HepG2 (cell line): ENCODE data around the gene SLC16A5. TPM values are rescaled to one million over a fixed set of nuclear protein-coding genes. Genes with fewer than 3 reads are reported as not detected.

Experiments
- ATAC-seq: fragments of 200-7000 bp; cut with Tn5 transposase; 3 replicates; pipeline ENCODE4 v1.9.1; 2020; ENCODE audit warnings: mild to moderate bottlenecking, moderate library complexity
- BruUV-seq: library from RNA; stranded (reverse); fragments of 400-500 nt; replicated peaks from 2 replicates; lab custom pipeline; 2021; lab: Mats Ljungman, UMichigan
- CTCF ChIA-PET: fragments of 300-600 bp; formaldehyde crosslinking; extraction: SDS; loops from one replicate; lab custom pipeline; 2021; ENCODE audit warnings: low total read pairs, inconsistent platforms, low intra/inter-chr PET ratio; lab: Yijun Ruan, JAX
- POLR2A ChIA-PET: fragments of 350-600 bp; sonication (Branson Sonifier 250); formaldehyde crosslinking; loops from one replicate; lab custom pipeline; 2020; ENCODE audit warnings: antibody characterized with exemption, inconsistent platforms; lab: Yijun Ruan, JAX
- DNase-seq: peaks from one replicate; pipeline ENCODE4 v3.0.0-alpha.2; 2015; ENCODE audit warnings: low spot score
- FAIRE-seq: peaks from 3 replicates; lab custom pipeline; 2011; peaks lifted over from hg19 to GRCh38; lab: Jason Lieb, UNC
- H2AFZ ChIP-seq: one replicate; pipeline ENCODE4 v1.6.1; 2011; ENCODE audit warnings: low read length, inconsistent platforms
- H3K27ac ChIP-seq: fragments of 300-600 bp; 3 replicates; pipeline ENCODE4 v1.8.0; 2011; ENCODE audit warnings: mixed run types, mild to moderate bottlenecking, mixed read lengths, low read length, inconsistent platforms; ENCODE audit not compliant: insufficient read depth; ENCODE audit errors: extremely low read length
- H3K27me3 ChIP-seq, 2 experiments: fragments of 200-600 bp in 1 of 2; 2 replicates in 1 of 2; 3 replicates in 1 of 2; pipeline versions ENCODE4 v1.6.0 to v1.8.0; 2011; ENCODE audit warnings: low read length in 2 of 2, mild to moderate bottlenecking in 2 of 2, moderate library complexity in 2 of 2, inconsistent platforms in 1 of 2; ENCODE audit not compliant: insufficient read depth in 2 of 2, control insufficient read depth in 1 of 2
- H3K36me3 ChIP-seq, 2 experiments: fragments of 200-600 bp in 1 of 2; replicated peaks in 1 of 2; 2 replicates in 1 of 2; 3 replicates in 1 of 2; pipeline versions ENCODE4 v1.5.1 to v1.8.0; 2011; ENCODE audit warnings: low read length in 2 of 2, inconsistent platforms in 1 of 2; ENCODE audit not compliant: insufficient read depth in 2 of 2, control insufficient read depth in 1 of 2
- H3K4me1 ChIP-seq: 2 replicates; pipeline ENCODE4 v1.5.1; 2012; ENCODE audit warnings: low read length, inconsistent platforms; ENCODE audit not compliant: insufficient read depth
- H3K4me2 ChIP-seq: 2 replicates; pipeline ENCODE4 v1.6.0; 2011; ENCODE audit warnings: low read depth, low read length, inconsistent platforms
- H3K4me3 ChIP-seq, 3 experiments: fragments of 200-600 bp in 1 of 3; sonication (generic), shearing (Covaris generic) in 1 of 3; replicated peaks in 1 of 3; 2 replicates each; pipeline ENCODE4 v1.5.1; 2011 to 2016; ENCODE audit warnings: low read length in 3 of 3, inconsistent platforms in 2 of 3, low read depth in 2 of 3, mild to moderate bottlenecking in 2 of 3, control low read depth in 1 of 3, mixed read lengths in 1 of 3; ENCODE audit not compliant: insufficient read depth in 1 of 3
- H3K79me2 ChIP-seq: one replicate; pipeline ENCODE4 v1.6.1; 2011; ENCODE audit warnings: low read length, inconsistent platforms; ENCODE audit not compliant: insufficient read depth
- H3K9ac ChIP-seq: 2 replicates; pipeline ENCODE4 v1.6.0; 2011; ENCODE audit warnings: mild to moderate bottlenecking, low read depth, low read length, inconsistent platforms; ENCODE audit not compliant: insufficient read depth
- H3K9me3 ChIP-seq: 2 replicates; pipeline ENCODE4 v1.5.1; 2012; ENCODE audit warnings: mild to moderate bottlenecking, low read length
- H4K20me1 ChIP-seq: 2 replicates; pipeline ENCODE4 v1.6.0; 2011; ENCODE audit warnings: inconsistent platforms, mild to moderate bottlenecking, low read length, moderate library complexity; ENCODE audit not compliant: insufficient read depth
- AHDC1 ChIP-seq: sonication (generic); formaldehyde crosslinking; IDR thresholded peaks from 2 replicates; pipeline ENCODE4 v1.5.1; 2020; ENCODE audit warnings: mild to moderate bottlenecking, missing genetic modification reagents, borderline replicate concordance
- ATAD3A ChIP-seq: sonication (generic); formaldehyde crosslinking; IDR thresholded peaks from 2 replicates; pipeline ENCODE4 v1.4.0; 2020; ENCODE audit warnings: missing genetic modification reagents
- CEBPZ ChIP-seq: IDR thresholded peaks from 2 replicates; pipeline ENCODE4 v1.6.1; 2012; ENCODE audit warnings: low read length, improper control_type of control experiment
- KLF16 ChIP-seq, 2 experiments: sonication (generic) in 1 of 2; formaldehyde crosslinking in 1 of 2; IDR thresholded peaks; 2 replicates each; pipeline versions ENCODE4 v1.6.1 to v1.8.0; 2016 to 2023; ENCODE audit warnings: missing genetic modification reagents in 2 of 2, missing compliant biosample characterization in 1 of 2
- NBN ChIP-seq: fragments of 450-650 bp; conservative IDR thresholded peaks from 2 replicates; pipeline ENCODE4 v1.6.1; 2017
- PATZ1 ChIP-seq: sonication (generic); formaldehyde crosslinking; IDR thresholded peaks from 2 replicates; pipeline ENCODE4 v1.4.0; 2020; ENCODE audit warnings: missing genetic modification reagents
- TBX2 ChIP-seq: sonication (generic); formaldehyde crosslinking; IDR thresholded peaks from 2 replicates; pipeline ENCODE4 v1.5.0; 2020; ENCODE audit warnings: missing genetic modification reagents, mild to moderate bottlenecking, borderline replicate concordance
- THRA ChIP-seq: sonication (generic); formaldehyde crosslinking; IDR thresholded peaks from 2 replicates; pipeline ENCODE4 v1.4.0; 2020; ENCODE audit warnings: missing genetic modification reagents, borderline replicate concordance
- TSC22D2 ChIP-seq: sonication (generic); formaldehyde crosslinking; IDR thresholded peaks from 2 replicates; pipeline ENCODE4 v1.5.1; 2020; ENCODE audit warnings: missing genetic modification reagents, mild to moderate bottlenecking, borderline replicate concordance
- ZKSCAN1 ChIP-seq: fragments of 150-350 bp; IDR thresholded peaks from 2 replicates; pipeline ENCODE4 v1.6.1; 2014; ENCODE audit warnings: low read length
- ZNF20 ChIP-seq: sonication (generic); formaldehyde crosslinking; IDR thresholded peaks from 2 replicates; pipeline ENCODE4 v1.4.0; 2020; ENCODE audit warnings: mild to moderate bottlenecking, moderate library complexity, missing genetic modification reagents
- ZNF33B ChIP-seq: sonication (generic); formaldehyde crosslinking; IDR thresholded peaks from 2 replicates; pipeline ENCODE4 v1.5.1; 2020; ENCODE audit warnings: mild to moderate bottlenecking, missing genetic modification reagents
- ZNF468 ChIP-seq: sonication (generic); formaldehyde crosslinking; IDR thresholded peaks from 2 replicates; pipeline ENCODE4 v1.8.0; 2022; ENCODE audit warnings: mild to moderate bottlenecking, moderate library complexity, missing genetic modification reagents
- WGBS: methylation state at CpG from one replicate; pipeline ENCODE4 v1.1.6; 2017; ENCODE audit warnings: low lambda C conversion rate; 5-methylcytosine and 5-hydroxymethylcytosine counted together
- in situ Hi-C: cut with HindIII; loops from 2 replicates; pipeline ENCODE4 v1.10.0; 2017; ENCODE audit warnings: low pct_unique_long_range_greater_than_20kb; ENCODE audit not compliant: extremely low pct_ligation_motif_present
- intact Hi-C: fragments of 100-400 bp; cut with micrococcal nuclease; formaldehyde crosslinking; loops from one replicate; pipeline ENCODE4 v1.10.0; 2022; ENCODE audit not compliant: unreplicated experiment
- polyA plus RNA-seq, 8 experiments: library from polyadenylated mRNA; depleted of rRNA in 3 of 8; stranded (reverse) in 7 of 8; unstranded in 1 of 8; fragments of >200 nt; fragmentation: Illumina TruSeq in 4 of 8; extraction: Trizol in 4 of 8; gene quantifications; 2 replicates each; pipeline versions ENCODE4 v1.2.1 to v1.2.3, GENCODE V29; 2011 to 2016; ENCODE audit warnings: low read depth in 4 of 8, missing spikeins in 1 of 8, mixed read lengths in 1 of 8; ENCODE audit not compliant: insufficient read depth in 1 of 8
- total RNA-seq, 5 experiments: library from RNA; depleted of rRNA; stranded (reverse); fragments of >200 nt; fragmentation: Illumina TruSeq; extraction: Trizol; gene quantifications; 2 replicates each; pipeline ENCODE4 v1.2.3, GENCODE V29; 2016; ENCODE audit warnings: low read depth in 1 of 5

The SLC16A5 gene
- total and polyA plus RNA-seq, 2 of the 13 experiments (the other 11 are each of a cell fraction or from before 2014, with no cell fraction given): 0.69 to 5.6 TPM

GRCh38 chr17:75061618-75062017, 26.1 kb upstream of the SLC16A5 start:
- ATAC-seq: no peak
- POLR2A ChIA-PET: interaction anchor here (0.8 to 1.4 kb wide), 3 partner anchors 16 to 144 kb away, joined by 3 read pairs; partner anchors contain the start of genes JPT1 and NUP85
- WGBS: 95% methylated on average over 8 of the region's 8 CpGs
- Histone ChIP-seq H3K27ac (no peak overlapping the region), H3K36me3 (peaks cover 26 to 53% of the 10 kb centered on the region in 2 experiments), H3K9me3 (no peaks in the 10 kb centered on the region), H4K20me1 (no peaks in the 10 kb centered on the region), H3K4me3 (no peak overlapping the region), H3K4me2 (no peak overlapping the region), H3K9ac (no peak overlapping the region), H3K79me2 (no peaks in the 10 kb centered on the region), H3K27me3 (no peaks in the 10 kb centered on the region), H2AFZ (no peak overlapping the region), H3K4me1 (no peaks in the 10 kb centered on the region)
- intact Hi-C loops (no loop called here), in situ Hi-C loops (no loop called here)
- no TSS peak for BruUV-seq
- CTCF ChIA-PET: no interaction called here
- no peak for FAIRE-seq
- no peak for DNase-seq
- no peak for TF ChIP-seq ZKSCAN1
- no peak for TF ChIP-seq CEBPZ
- TF ChIP-seq THRA (CRISPR knock-in tag): no peak
- no peak for TF ChIP-seq ZNF20 (CRISPR knock-in tag)
- no peak for TF ChIP-seq NBN
- TF ChIP-seq TBX2 (CRISPR knock-in tag): no peak
- no peak for TF ChIP-seq ATAD3A (CRISPR knock-in tag)
- no peak for TF ChIP-seq ZNF468
- TF ChIP-seq TSC22D2 (CRISPR knock-in tag): no peak
- TF ChIP-seq ZNF33B (CRISPR knock-in tag): no peak
- no peak for TF ChIP-seq PATZ1 (CRISPR knock-in tag)
- TF ChIP-seq AHDC1 (CRISPR knock-in tag): no peak
- TF ChIP-seq KLF16 (CRISPR knock-in tag; IDR thresholded peaks at IDR 0.05): no peak
